ENCODE measurements around the gene BEND7.
A peak's percentile ranks its signal among the peaks of the same experiment; 100 is the strongest.

The BEND7 gene

DNA sequence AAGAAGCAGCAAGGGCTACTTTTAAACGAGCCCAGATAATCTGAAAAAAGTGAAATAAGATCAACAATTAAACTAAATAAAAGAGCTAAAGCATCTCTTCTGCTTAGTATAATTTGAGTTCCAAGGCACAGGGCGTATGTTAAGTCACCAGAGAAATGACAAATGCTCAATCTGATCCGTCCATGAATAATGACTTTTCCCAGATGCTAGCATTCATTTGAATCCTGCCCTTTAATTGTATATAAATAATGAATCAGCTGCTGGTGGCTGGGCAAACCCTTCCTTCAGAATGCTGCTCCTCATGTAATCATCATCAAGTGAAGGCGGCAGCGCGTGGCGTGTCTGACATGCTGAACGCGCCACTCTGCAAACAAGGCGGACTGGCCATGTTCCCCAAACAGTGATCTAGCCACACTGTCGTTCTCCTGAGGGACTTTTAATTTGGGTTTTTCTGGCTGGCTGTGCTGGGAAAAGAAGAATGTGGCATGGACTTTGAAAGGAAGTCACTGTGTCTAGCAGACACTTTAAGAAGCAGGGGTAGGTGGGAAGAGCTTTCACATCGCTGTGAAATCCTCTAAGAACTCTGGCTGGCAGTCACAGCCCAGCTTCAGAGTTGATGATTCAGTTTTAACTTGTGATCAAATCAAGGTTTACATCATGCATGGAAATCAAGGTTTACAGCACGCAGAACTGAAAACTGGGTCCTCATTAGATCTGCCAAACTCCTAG lies 70.7 kb downstream of the BEND7 start:
- TF ChIP-seq, protein P1, sequence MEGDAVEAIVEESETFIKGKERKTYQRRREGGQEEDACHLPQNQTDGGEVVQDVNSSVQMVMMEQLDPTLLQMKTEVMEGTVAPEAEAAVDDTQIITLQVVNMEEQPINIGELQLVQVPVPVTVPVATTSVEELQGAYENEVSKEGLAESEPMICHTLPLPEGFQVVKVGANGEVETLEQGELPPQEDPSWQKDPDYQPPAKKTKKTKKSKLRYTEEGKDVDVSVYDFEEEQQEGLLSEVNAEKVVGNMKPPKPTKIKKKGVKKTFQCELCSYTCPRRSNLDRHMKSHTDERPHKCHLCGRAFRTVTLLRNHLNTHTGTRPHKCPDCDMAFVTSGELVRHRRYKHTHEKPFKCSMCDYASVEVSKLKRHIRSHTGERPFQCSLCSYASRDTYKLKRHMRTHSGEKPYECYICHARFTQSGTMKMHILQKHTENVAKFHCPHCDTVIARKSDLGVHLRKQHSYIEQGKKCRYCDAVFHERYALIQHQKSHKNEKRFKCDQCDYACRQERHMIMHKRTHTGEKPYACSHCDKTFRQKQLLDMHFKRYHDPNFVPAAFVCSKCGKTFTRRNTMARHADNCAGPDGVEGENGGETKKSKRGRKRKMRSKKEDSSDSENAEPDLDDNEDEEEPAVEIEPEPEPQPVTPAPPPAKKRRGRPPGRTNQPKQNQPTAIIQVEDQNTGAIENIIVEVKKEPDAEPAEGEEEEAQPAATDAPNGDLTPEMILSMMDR (IDR thresholded peaks at IDR 0.05; ENCODE audit: borderline replicate concordance, control extremely low read depth, extremely low read depth, insufficient read depth, missing control alignments): no peak
- in situ Hi-C loops (cut with MboI; ENCODE audit: low sequenced_read_pairs, unreplicated experiment): no loop called here
- DNase-seq (ENCODE audit: low spot score): no peak

GRCh38 chr10:13453896-13454295 lies 74.9 kb downstream of the BEND7 start:
- in situ Hi-C loops (cut with MboI; ENCODE audit: low sequenced_read_pairs, unreplicated experiment): no loop called here
- peak; percentile 49 for DNase-seq (ENCODE audit: low spot score)
- TF ChIP-seq, protein P1 (IDR thresholded peaks at IDR 0.05; ENCODE audit: borderline replicate concordance, control extremely low read depth, extremely low read depth, insufficient read depth, missing control alignments): no peak

DNA sequence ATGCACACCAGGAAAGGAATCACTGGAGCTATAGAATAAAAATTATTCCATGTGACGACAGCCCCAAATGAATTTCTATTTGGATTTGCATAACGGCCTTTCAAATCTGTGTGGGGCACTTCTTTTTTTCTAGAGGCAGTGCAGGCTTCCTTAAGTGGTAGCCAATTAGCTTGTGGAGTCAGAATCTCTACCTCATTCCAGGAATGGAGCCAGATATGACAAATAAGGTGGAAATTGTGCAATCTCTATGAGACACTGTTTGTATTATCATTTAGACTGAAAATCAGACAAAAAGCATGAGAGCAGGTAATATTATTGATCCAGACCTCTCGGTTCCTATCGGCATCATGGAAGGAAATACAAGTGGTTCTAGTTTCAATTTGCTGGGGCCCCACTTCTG lies 78.7 kb downstream of the BEND7 start:
- in situ Hi-C loops (cut with MboI; ENCODE audit: low sequenced_read_pairs, unreplicated experiment): no loop called here
- no peak for DNase-seq (ENCODE audit: low spot score)
- TF ChIP-seq, protein P1 (IDR thresholded peaks at IDR 0.05; ENCODE audit: borderline replicate concordance, control extremely low read depth, extremely low read depth, insufficient read depth, missing control alignments): no peak

GRCh38 chr10:13449296-13449695 lies 79.5 kb downstream of the BEND7 start:
- TF ChIP-seq, protein P1 (IDR thresholded peaks at IDR 0.05; ENCODE audit: borderline replicate concordance, control extremely low read depth, extremely low read depth, insufficient read depth, missing control alignments): no peak
- no peak for DNase-seq (ENCODE audit: low spot score)

DNA sequence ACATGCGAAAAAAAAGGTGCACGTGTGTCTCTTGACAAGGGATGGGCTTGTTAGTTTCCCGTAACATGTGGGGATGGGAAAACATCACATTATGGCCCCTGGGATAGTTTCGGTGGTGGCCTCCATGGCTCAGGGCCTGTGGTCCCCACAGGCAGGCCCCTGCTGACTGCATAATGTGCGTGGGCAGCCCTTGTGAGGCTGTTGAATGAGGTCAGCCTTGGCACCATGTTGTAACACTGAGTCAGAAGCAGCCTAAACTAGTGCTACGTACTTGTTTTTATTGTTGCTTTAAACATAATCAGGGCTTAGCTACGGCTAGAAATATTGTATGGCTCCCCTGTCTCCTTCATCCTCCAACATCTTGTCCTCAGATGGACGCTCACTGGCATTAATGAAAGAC lies 80.6 kb downstream of the BEND7 start:
- in situ Hi-C loops (cut with MboI; ENCODE audit: low sequenced_read_pairs, unreplicated experiment): no loop called here
- no peak for DNase-seq (ENCODE audit: low spot score)
- TF ChIP-seq, protein P1 (IDR thresholded peaks at IDR 0.05; ENCODE audit: borderline replicate concordance, control extremely low read depth, extremely low read depth, insufficient read depth, missing control alignments): no peak

More at GRCh38 chr10:13449296-13449695, 79.5 kb downstream of the BEND7 start:
- in situ Hi-C loops (cut with MboI; ENCODE audit: low sequenced_read_pairs, unreplicated experiment): no loop called here

DNA sequence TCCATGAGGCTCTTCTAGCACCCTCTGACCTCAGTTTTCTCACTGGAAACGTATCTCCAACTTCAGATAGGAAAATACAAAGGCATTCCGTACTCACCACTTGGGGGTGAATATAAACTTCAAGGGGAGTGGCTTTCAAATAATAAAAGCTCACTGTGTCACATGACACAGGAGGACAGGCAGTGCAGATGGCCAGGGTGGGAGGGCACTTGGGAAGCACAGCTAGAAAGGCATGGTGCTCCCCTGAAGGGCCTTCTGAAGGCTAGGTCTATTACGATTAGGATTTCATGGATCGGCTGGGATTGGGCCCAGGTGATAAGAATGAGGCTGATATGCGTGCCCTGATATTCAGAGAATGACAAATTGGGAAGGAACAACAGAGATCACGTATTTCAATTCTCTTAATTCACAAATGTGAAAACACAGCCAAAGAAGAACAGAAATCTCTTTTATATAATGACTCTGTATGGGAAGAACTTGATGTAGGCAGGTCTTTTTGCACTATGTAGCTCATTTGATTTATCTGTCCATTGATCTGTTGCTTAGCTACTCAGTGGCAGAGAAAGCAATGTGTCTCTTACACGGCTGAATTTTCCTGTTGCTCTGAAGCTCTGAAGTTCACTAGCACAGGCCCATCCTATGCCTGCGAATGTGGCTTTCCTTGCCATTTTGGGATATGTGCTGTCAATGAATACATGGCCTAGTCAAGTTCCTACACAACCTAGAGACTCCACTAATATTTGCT lies 83.0 kb downstream of the BEND7 start:
- no peak for DNase-seq (ENCODE audit: low spot score)
- TF ChIP-seq, protein P1 (IDR thresholded peaks at IDR 0.05; ENCODE audit: borderline replicate concordance, control extremely low read depth, extremely low read depth, insufficient read depth, missing control alignments): no peak
- in situ Hi-C loops (cut with MboI; ENCODE audit: low sequenced_read_pairs, unreplicated experiment): no loop called here

Data from GM13976 (cell line).